ENCODE measurements around the gene BCL10.

The BCL10 gene

GRCh38 chr1:85240174-85240601 lies 36.2 kb downstream of the BCL10 start:
- ATAC-seq (ENCODE audit: insufficient read depth, low read depth) (0 out of 3 replicates have a peak, but pooled peaks have one; percentile 55), DNase-seq (no peak)
- Histone ChIP-seq H3K4me1 (ENCODE audit: insufficient read depth, low read length) (peaks cover 21% of the 10 kb centered on the region), H2AFZ (ENCODE audit: low read depth, low read length) (peak overlapping the region; percentile 58), H4K20me1 (ENCODE audit: insufficient read depth, low read length) (no peaks in the 10 kb centered on the region), H3K79me2 (ENCODE audit: insufficient read depth, low read length) (no peaks in the 10 kb centered on the region), H3K9ac (ENCODE audit: low read depth, low read length) (no peak overlapping the region), H3K9me3 (ENCODE audit: insufficient read depth, low read length, severe bottlenecking) (no peaks in the 10 kb centered on the region), H3K27me3 (ENCODE audit: insufficient read depth, low read length, poor library complexity) (no peaks in the 10 kb centered on the region), H3K4me3 (ENCODE audit: low read depth in 1 of 2, low read length in 2 of 2) (no peak overlapping the region), H3K36me3 (ENCODE audit: insufficient read depth, low read length) (no peaks in the 10 kb centered on the region), H3K4me2 (ENCODE audit: insufficient read depth, low read length) (no peak overlapping the region), H3K27ac (ENCODE audit: low read length) (no peak overlapping the region)
- TF ChIP-seq, protein P1, sequence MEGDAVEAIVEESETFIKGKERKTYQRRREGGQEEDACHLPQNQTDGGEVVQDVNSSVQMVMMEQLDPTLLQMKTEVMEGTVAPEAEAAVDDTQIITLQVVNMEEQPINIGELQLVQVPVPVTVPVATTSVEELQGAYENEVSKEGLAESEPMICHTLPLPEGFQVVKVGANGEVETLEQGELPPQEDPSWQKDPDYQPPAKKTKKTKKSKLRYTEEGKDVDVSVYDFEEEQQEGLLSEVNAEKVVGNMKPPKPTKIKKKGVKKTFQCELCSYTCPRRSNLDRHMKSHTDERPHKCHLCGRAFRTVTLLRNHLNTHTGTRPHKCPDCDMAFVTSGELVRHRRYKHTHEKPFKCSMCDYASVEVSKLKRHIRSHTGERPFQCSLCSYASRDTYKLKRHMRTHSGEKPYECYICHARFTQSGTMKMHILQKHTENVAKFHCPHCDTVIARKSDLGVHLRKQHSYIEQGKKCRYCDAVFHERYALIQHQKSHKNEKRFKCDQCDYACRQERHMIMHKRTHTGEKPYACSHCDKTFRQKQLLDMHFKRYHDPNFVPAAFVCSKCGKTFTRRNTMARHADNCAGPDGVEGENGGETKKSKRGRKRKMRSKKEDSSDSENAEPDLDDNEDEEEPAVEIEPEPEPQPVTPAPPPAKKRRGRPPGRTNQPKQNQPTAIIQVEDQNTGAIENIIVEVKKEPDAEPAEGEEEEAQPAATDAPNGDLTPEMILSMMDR (IDR thresholded peaks at IDR 0.05; ENCODE audit: borderline replicate concordance, extremely low read depth, low read length, poor library complexity, severe bottlenecking): peak; percentile 27
- no peak for TF ChIP-seq EZH2 (IDR thresholded peaks at IDR 0.05; ENCODE audit: borderline replicate concordance, low read depth, low read length, severe bottlenecking)

GRCh38 chr1:85237613-85238012 lies 38.8 kb downstream of the BCL10 start:
- Histone ChIP-seq H4K20me1 (ENCODE audit: insufficient read depth, low read length) (no peaks in the 10 kb centered on the region), H3K79me2 (ENCODE audit: insufficient read depth, low read length) (no peaks in the 10 kb centered on the region), H3K27ac (ENCODE audit: low read length) (no peak overlapping the region), H3K9ac (ENCODE audit: low read depth, low read length) (no peak overlapping the region), H3K4me3 (ENCODE audit: low read depth in 1 of 2, low read length in 2 of 2) (no peak overlapping the region), H3K9me3 (ENCODE audit: insufficient read depth, low read length, severe bottlenecking) (no peaks in the 10 kb centered on the region), H3K27me3 (ENCODE audit: insufficient read depth, low read length, poor library complexity) (no peaks in the 10 kb centered on the region), H3K36me3 (ENCODE audit: insufficient read depth, low read length) (no peaks in the 10 kb centered on the region), H3K4me2 (ENCODE audit: insufficient read depth, low read length) (no peak overlapping the region), H3K4me1 (ENCODE audit: insufficient read depth, low read length) (peaks cover 8% of the 10 kb centered on the region), H2AFZ (ENCODE audit: low read depth, low read length) (no peak overlapping the region)
- DNase-seq: no peak
- TF ChIP-seq, protein P1 (IDR thresholded peaks at IDR 0.05; ENCODE audit: borderline replicate concordance, extremely low read depth, low read length, poor library complexity, severe bottlenecking): no peak
- no peak for TF ChIP-seq EZH2 (IDR thresholded peaks at IDR 0.05; ENCODE audit: borderline replicate concordance, low read depth, low read length, severe bottlenecking)
- no peak for ATAC-seq (ENCODE audit: insufficient read depth, low read depth)

- peak; percentile 79 for ATAC-seq (ENCODE audit: insufficient read depth, low read depth)
These were observed 46.0 kb downstream of the BCL10 start for GRCh38 chr1:85230305-85230977.

More at GRCh38 chr1:85230305-85230977, 46.0 kb downstream of the BCL10 start:
- H3K9ac ChIP-seq (ENCODE audit: low read depth, low read length): no peak overlapping the region
- H2AFZ ChIP-seq (ENCODE audit: low read depth, low read length): no peak overlapping the region
- no peaks in the 10 kb centered on the region for H4K20me1 ChIP-seq (ENCODE audit: insufficient read depth, low read length)
- H3K27me3 ChIP-seq (ENCODE audit: insufficient read depth, low read length, poor library complexity): no peaks in the 10 kb centered on the region
- DNase-seq: peak; percentile 19
- TF ChIP-seq, protein P1 (IDR thresholded peaks at IDR 0.05; ENCODE audit: borderline replicate concordance, extremely low read depth, low read length, poor library complexity, severe bottlenecking): peak; percentile 49
- TF ChIP-seq EZH2 (IDR thresholded peaks at IDR 0.05; ENCODE audit: borderline replicate concordance, low read depth, low read length, severe bottlenecking): no peak
- H3K4me3 ChIP-seq (ENCODE audit: low read depth in 1 of 2, low read length in 2 of 2): no peak overlapping the region
- no peaks in the 10 kb centered on the region for H3K79me2 ChIP-seq (ENCODE audit: insufficient read depth, low read length)
- H3K4me1 ChIP-seq (ENCODE audit: insufficient read depth, low read length): no peaks in the 10 kb centered on the region
- no peaks in the 10 kb centered on the region for H3K36me3 ChIP-seq (ENCODE audit: insufficient read depth, low read length)
- no peak overlapping the region for H3K27ac ChIP-seq (ENCODE audit: low read length)
- H3K4me2 ChIP-seq (ENCODE audit: insufficient read depth, low read length): no peak overlapping the region
- no peaks in the 10 kb centered on the region for H3K9me3 ChIP-seq (ENCODE audit: insufficient read depth, low read length, severe bottlenecking)
